SU-DHL-6 (cell line): ENCODE measurements around the gene MEIS1.
"Not testable (repeated sequence)": the region's sequence is repeated elsewhere in the genome, so short reads cannot be mapped to it uniquely, and the experiment has no call there.

Source experiments
- H2AFZ ChIP-seq: fragments of 200-600 bp; sonication (generic); 2 replicates; pipeline ENCODE4 v1.6.1; 2014; ENCODE audit warnings: low read depth, mild to moderate bottlenecking, moderate library complexity, mixed read lengths, antibody characterized with exemption, low read length; ENCODE audit not compliant: severe bottlenecking
- H3F3A ChIP-seq: fragments of 200-600 bp; shearing (Covaris generic); 2 replicates; pipeline ENCODE4 v1.6.0; 2016; ENCODE audit warnings: antibody characterized with exemption, mild to moderate bottlenecking; ENCODE audit not compliant: insufficient read depth
- H3K27ac ChIP-seq: fragments of 200-600 bp; sonication (generic); 2 replicates; pipeline ENCODE4 v1.5.1; 2016; ENCODE audit warnings: low read depth, mild to moderate bottlenecking, low read length, moderate library complexity, mixed read lengths
- H3K27me3 ChIP-seq: fragments of 200-600 bp; sonication (generic), shearing (Covaris generic); 2 replicates; pipeline ENCODE4 v1.6.0; 2014; ENCODE audit warnings: mild to moderate bottlenecking, low read length
- H3K36me3 ChIP-seq: fragments of 200-600 bp; sonication (generic); 2 replicates; pipeline ENCODE4 v1.6.1; 2014; ENCODE audit warnings: mild to moderate bottlenecking, low read length, mixed read lengths
- H3K4me2 ChIP-seq: fragments of 300-600, 200-600 bp; shearing (Covaris generic), sonication (generic); 2 replicates; pipeline ENCODE4 v1.6.0; 2014; ENCODE audit warnings: low read length, low read depth, mild to moderate bottlenecking; ENCODE audit not compliant: poor library complexity, severe bottlenecking
- H3K4me3 ChIP-seq: fragments of 200-600 bp; sonication (generic); 2 replicates; pipeline ENCODE4 v1.5.1; 2014; ENCODE audit warnings: antibody characterized with exemption, low read length, mild to moderate bottlenecking, mixed read lengths; ENCODE audit not compliant: insufficient read depth, poor library complexity, severe bottlenecking
- H3K79me2 ChIP-seq: fragments of 200-600 bp; sonication (generic); 2 replicates; pipeline ENCODE4 v1.6.1; 2014; ENCODE audit warnings: mild to moderate bottlenecking, low read length, moderate library complexity; ENCODE audit not compliant: insufficient read depth
- H3K9ac ChIP-seq: fragments of 200-600 bp; sonication (generic); 2 replicates; pipeline ENCODE4 v1.7.0; 2014; ENCODE audit warnings: mild to moderate bottlenecking, low read length
- H3K9me2 ChIP-seq: fragments of 200-600 bp; sonication (generic); replicated peaks from 2 replicates; pipeline ENCODE4 v1.6.1; 2014; ENCODE audit warnings: low read length; ENCODE audit not compliant: insufficient read depth
- H3K9me3 ChIP-seq: fragments of 200-600 bp; sonication (generic); 2 replicates; pipeline ENCODE4 v1.6.1; 2014; ENCODE audit warnings: low read length, mixed read lengths; ENCODE audit not compliant: insufficient read depth
- H4K20me1 ChIP-seq: fragments of 200-600 bp; sonication (generic); 2 replicates; pipeline ENCODE4 v1.6.1; 2014; ENCODE audit warnings: low read depth, mild to moderate bottlenecking, antibody characterized with exemption, low read length, moderate library complexity, mixed read lengths
- EZH2phosphoT487 ChIP-seq: fragments of 200-600 bp; sonication (generic), shearing (Covaris generic); conservative IDR thresholded peaks from 2 replicates; pipeline ENCODE4 v1.6.1; 2018; ENCODE audit warnings: mild to moderate bottlenecking, antibody characterized with exemption, low read length, moderate library complexity, mixed read lengths
- TF ChIP-seq, protein P1 (sequence below): fragments of 200-600 bp; sonication (generic); IDR thresholded peaks from one replicate; pipeline ENCODE4 v1.5.1; 2017; ENCODE audit warnings: antibody characterized with exemption, mild to moderate bottlenecking, low read length, moderate library complexity; ENCODE audit not compliant: insufficient read depth, poor library complexity, severe bottlenecking

Gene MEIS1

DNA sequence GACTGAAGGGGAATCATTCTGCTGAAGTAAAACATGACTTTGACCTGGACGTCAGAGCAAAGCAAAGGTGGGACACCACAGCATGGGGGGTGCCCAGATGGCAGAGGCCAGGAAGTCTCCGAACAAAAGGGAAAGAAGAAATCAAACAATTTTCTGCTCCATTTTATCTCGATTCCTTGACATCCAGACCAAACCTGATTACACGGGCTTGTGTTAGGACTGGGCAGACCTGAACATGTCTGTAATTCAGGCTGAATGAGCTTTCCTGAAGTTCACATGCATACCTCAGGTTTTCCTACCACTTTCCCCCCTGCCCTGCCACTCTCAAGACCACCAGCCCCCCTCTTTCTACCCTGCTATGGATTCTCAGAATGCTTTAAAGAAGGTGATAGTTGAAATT, 44.8 kb upstream of the MEIS1 start:
- Histone ChIP-seq H4K20me1 (no peaks in the 10 kb centered on the region), H3K4me3 (no peak overlapping the region), H3K79me2 (no peaks in the 10 kb centered on the region), H3K36me3 (no peaks in the 10 kb centered on the region), H3F3A (no peaks in the 10 kb centered on the region), H3K27ac (no peak overlapping the region), H3K27me3 (no peaks in the 10 kb centered on the region), H3K9ac (no peak overlapping the region), H3K9me2 (no peaks in the 10 kb centered on the region), H3K4me2 (no peak overlapping the region), H2AFZ (no peak overlapping the region), H3K9me3 (no peaks in the 10 kb centered on the region)
- TF ChIP-seq, protein P1, sequence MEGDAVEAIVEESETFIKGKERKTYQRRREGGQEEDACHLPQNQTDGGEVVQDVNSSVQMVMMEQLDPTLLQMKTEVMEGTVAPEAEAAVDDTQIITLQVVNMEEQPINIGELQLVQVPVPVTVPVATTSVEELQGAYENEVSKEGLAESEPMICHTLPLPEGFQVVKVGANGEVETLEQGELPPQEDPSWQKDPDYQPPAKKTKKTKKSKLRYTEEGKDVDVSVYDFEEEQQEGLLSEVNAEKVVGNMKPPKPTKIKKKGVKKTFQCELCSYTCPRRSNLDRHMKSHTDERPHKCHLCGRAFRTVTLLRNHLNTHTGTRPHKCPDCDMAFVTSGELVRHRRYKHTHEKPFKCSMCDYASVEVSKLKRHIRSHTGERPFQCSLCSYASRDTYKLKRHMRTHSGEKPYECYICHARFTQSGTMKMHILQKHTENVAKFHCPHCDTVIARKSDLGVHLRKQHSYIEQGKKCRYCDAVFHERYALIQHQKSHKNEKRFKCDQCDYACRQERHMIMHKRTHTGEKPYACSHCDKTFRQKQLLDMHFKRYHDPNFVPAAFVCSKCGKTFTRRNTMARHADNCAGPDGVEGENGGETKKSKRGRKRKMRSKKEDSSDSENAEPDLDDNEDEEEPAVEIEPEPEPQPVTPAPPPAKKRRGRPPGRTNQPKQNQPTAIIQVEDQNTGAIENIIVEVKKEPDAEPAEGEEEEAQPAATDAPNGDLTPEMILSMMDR, result no peak
- no peak for TF ChIP-seq EZH2phosphoT487

DNA sequence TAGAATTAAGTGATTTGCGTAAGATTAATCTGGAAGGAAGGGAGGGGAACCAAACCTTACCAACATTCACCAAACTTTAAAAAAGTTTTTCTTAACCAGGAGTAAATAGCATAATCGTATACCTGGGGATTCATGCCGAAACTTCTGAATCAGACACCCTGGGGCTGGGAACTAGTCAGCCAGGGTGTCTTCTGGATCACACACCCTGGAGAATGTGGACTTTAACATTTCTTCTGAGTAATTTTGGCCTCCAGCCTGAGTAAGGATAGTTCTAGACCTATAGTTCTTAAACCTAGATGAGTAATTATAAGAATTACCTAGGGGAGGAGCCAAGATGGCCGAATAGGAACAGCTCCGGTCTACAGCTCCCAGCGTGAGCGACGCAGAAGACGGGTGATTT, 44.1 kb upstream of the MEIS1 start:
- H3K9me2 ChIP-seq, result no peaks in the 10 kb centered on the region
- H3K27ac ChIP-seq, result no peak overlapping the region
- H2AFZ ChIP-seq, result no peak overlapping the region
- no peaks in the 10 kb centered on the region for H3F3A ChIP-seq
- H3K4me3 ChIP-seq, result no peak overlapping the region
- H3K9me3 ChIP-seq, result no peaks in the 10 kb centered on the region
- no peaks in the 10 kb centered on the region for H3K36me3 ChIP-seq
- no peaks in the 10 kb centered on the region for H4K20me1 ChIP-seq
- no peaks in the 10 kb centered on the region for H3K79me2 ChIP-seq
- TF ChIP-seq, protein P1, result no peak
- TF ChIP-seq EZH2phosphoT487, result no peak
- H3K4me2 ChIP-seq, result no peak overlapping the region
- H3K27me3 ChIP-seq, result no peaks in the 10 kb centered on the region
- H3K9ac ChIP-seq, result no peak overlapping the region

DNA sequence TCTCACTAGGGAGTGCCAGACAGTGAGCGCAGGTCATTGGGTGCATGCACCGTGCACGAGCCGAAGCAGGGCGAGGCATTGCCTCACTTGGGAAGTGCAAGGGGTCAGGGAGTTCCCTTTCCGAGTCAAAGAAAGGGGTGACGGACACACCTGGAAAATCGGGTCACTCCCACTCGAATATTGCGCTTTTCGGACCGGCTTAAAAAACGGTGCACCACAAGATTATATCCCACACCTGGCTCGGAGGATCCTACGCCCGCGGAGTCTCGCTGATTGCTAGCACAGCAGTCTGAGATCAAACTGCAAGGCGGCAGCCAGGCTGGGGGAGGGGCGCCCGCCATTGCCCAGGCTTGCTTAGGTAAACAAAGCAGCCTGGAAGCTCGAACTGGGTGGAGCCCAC, 43.7 kb upstream of the MEIS1 start:
- H4K20me1 ChIP-seq, H3K4me2 ChIP-seq, H3K9me3 ChIP-seq, H3F3A ChIP-seq, H3K27ac ChIP-seq, H3K9ac ChIP-seq, H3K79me2 ChIP-seq, H3K4me3 ChIP-seq, H3K36me3 ChIP-seq, H3K9me2 ChIP-seq, H2AFZ ChIP-seq, H3K27me3 ChIP-seq: not testable (repeated sequence)

DNA sequence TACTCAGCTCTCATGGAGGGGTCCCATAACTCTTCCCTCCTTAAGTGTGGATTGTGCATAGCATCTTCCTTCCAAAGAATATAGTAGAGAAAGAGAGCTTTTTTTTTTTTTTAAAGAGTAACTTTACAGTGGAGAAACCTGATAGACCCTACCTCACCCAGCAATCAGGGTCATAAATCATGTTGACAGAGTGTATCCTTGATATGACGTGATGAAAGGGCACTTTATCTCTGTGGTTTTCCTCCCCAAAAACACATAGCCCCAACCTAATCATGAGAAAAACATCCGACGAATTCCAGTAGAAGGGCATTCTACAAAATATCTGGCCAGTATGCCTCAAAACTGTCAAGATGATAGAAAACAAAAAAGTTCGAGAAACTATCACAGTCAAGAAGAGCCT, 29.5 kb upstream of the MEIS1 start:
- H2AFZ ChIP-seq, result no peak overlapping the region
- no peaks in the 10 kb centered on the region for H3K36me3 ChIP-seq
- H3K79me2 ChIP-seq, result no peaks in the 10 kb centered on the region
- no peak overlapping the region for H3K4me2 ChIP-seq
- no peak overlapping the region for H3K9ac ChIP-seq
- H4K20me1 ChIP-seq, result no peaks in the 10 kb centered on the region
- no peak overlapping the region for H3K4me3 ChIP-seq
- no peak for TF ChIP-seq EZH2phosphoT487
- TF ChIP-seq, protein P1, result no peak
- no peak overlapping the region for H3K27ac ChIP-seq
- no peaks in the 10 kb centered on the region for H3K27me3 ChIP-seq
- H3K9me2 ChIP-seq, result no peaks in the 10 kb centered on the region
- no peaks in the 10 kb centered on the region for H3F3A ChIP-seq
- no peaks in the 10 kb centered on the region for H3K9me3 ChIP-seq
